Stimulated activated CD8-positive, alpha-beta memory T cell treated with anti-CD3 and anti-CD28 coated beads, Interleukin-4, amount 100 ng/mL, for 24 hours (primary cell): Measurements from ENCODE around the gene CIITA.

Experiments
- DNase-seq: peaks from one replicate; pipeline ENCODE4 v3.0.0-alpha.2; 2020; ENCODE audit warnings: low read depth

CIITA gene

GRCh38 chr16:10849736-10850477 is 27.1 kb upstream of the CIITA start:
- DNase-seq, result no peak

- DNase-seq, result no peak
Measured at GRCh38 chr16:10850478-10850850, 26.5 kb upstream of the CIITA start.

- no peak for DNase-seq
Measured at GRCh38 chr16:10851512-10851911, 25.5 kb upstream of the CIITA start.

- DNase-seq, result no peak
Measured at GRCh38 chr16:10852286-10852685, 24.7 kb upstream of the CIITA start.

GRCh38 chr16:10852948-10853347 is 24.1 kb upstream of the CIITA start:
- no peak for DNase-seq

GRCh38 chr16:10856042-10856441 is 21.0 kb upstream of the CIITA start:
- DNase-seq, result no peak

- DNase-seq, result no peak
Measured at GRCh38 chr16:10858203-10858602, 18.8 kb upstream of the CIITA start.

- no peak for DNase-seq
Measured at GRCh38 chr16:10859020-10859419, 18.0 kb upstream of the CIITA start.

- no peak for DNase-seq
Measured at GRCh38 chr16:10859658-10860057, 17.3 kb upstream of the CIITA start.

- no peak for DNase-seq
Measured at GRCh38 chr16:10862438-10862837, 14.6 kb upstream of the CIITA start.

- DNase-seq, result no peak
Measured at GRCh38 chr16:10865991-10866966, 10.7 kb upstream of the CIITA start.

- no peak for DNase-seq
Measured at GRCh38 chr16:10867199-10867598, 9.8 kb upstream of the CIITA start.

GRCh38 chr16:10868104-10868595 is 8.9 kb upstream of the CIITA start:
- DNase-seq, result no peak

- DNase-seq, result no peak
Measured at GRCh38 chr16:10868596-10869469, 8.2 kb upstream of the CIITA start.

- DNase-seq, result no peak
Measured at GRCh38 chr16:10870137-10870776, 6.7 kb upstream of the CIITA start.

GRCh38 chr16:10870808-10871156 is 6.2 kb upstream of the CIITA start:
- no peak for DNase-seq

GRCh38 chr16:10871157-10871991 is 5.6 kb upstream of the CIITA start:
- DNase-seq, result peak; percentile 40

- no peak for DNase-seq
Measured at GRCh38 chr16:10876315-10876714, 687 bp upstream of the CIITA start.

GRCh38 chr16:10877472-10877946 is 507 bp downstream of the CIITA start:
- DNase-seq, result no peak

- no peak for DNase-seq
Measured at GRCh38 chr16:10878328-10878643, 1.3 kb downstream of the CIITA start.
